K562 (cell line): ENCODE results near the gene MYADML2. TPM values are rescaled to one million over a fixed set of nuclear protein-coding genes. Genes with fewer than 3 reads are reported as not detected.

Source experiments
- CBFA2T2 ChIP-seq: fragments of 450-650 bp; conservative IDR thresholded peaks from 2 replicates; pipeline ENCODE4 v1.6.1; 2017; ENCODE audit warnings: mild to moderate bottlenecking
- ETS2 ChIP-seq: IDR thresholded peaks from 2 replicates; pipeline ENCODE4 v1.6.1; 2016; ENCODE audit warnings: borderline replicate concordance, missing genetic modification characterization, mild to moderate bottlenecking, moderate library complexity, missing compliant biosample characterization; ENCODE audit not compliant: poor library complexity, severe bottlenecking
- ETV1 ChIP-seq: fragments of 450-650 bp; conservative IDR thresholded peaks from 2 replicates; pipeline ENCODE4 v1.6.1; 2016; ENCODE audit warnings: missing genetic modification characterization, control low read depth, low read depth, missing compliant biosample characterization
- EWSR1 ChIP-seq: fragments of 450-650 bp; IDR thresholded peaks from 2 replicates; pipeline ENCODE4 v1.6.1; 2018; ENCODE audit warnings: borderline replicate concordance, mild to moderate bottlenecking, low read depth, moderate library complexity; ENCODE audit not compliant: partially characterized antibody
- GATAD2B ChIP-seq: fragments of 450-650 bp; IDR thresholded peaks from 2 replicates; pipeline ENCODE4 v1.6.1; 2017; ENCODE audit warnings: mild to moderate bottlenecking, borderline replicate concordance
- GTF2A2 ChIP-seq: IDR thresholded peaks from 2 replicates; pipeline ENCODE4 v1.6.1; 2016; ENCODE audit warnings: mild to moderate bottlenecking, missing genetic modification characterization, missing compliant biosample characterization
- HNRNPL ChIP-seq: fragments of 200-400 bp; formaldehyde crosslinking; IDR thresholded peaks from 2 replicates; pipeline ENCODE4 v1.6.1; 2017; ENCODE audit warnings: low read depth, mild to moderate bottlenecking, low read length
- HOXB6 ChIP-seq: fragments of 250-450 bp; sonication (Bioruptor Pico); IDR thresholded peaks from 2 replicates; pipeline ENCODE4 v1.5.1; 2022; ENCODE audit warnings: mild to moderate bottlenecking, borderline replicate concordance
- MAZ ChIP-seq, 2 experiments: fragments of 450-650 bp in 1 of 2; sonication (generic) in 1 of 2; formaldehyde crosslinking; IDR thresholded peaks in 1 of 2; conservative IDR thresholded peaks in 1 of 2; 2 replicates each; pipeline versions ENCODE4 v1.4.0 to v1.5.0; 2020; ENCODE audit warnings: mild to moderate bottlenecking in 1 of 2, missing genetic modification reagents in 1 of 2
- NFE2L1 ChIP-seq: fragments of 450-650 bp; IDR thresholded peaks from 2 replicates; pipeline ENCODE4 v1.6.1; 2016; ENCODE audit warnings: missing genetic modification characterization, low read depth, mild to moderate bottlenecking, missing compliant biosample characterization, moderate library complexity, borderline replicate concordance
- RBM15 ChIP-seq: fragments of 200-400 bp; formaldehyde crosslinking; IDR thresholded peaks from 2 replicates; pipeline ENCODE4 v1.6.1; 2018; ENCODE audit warnings: mild to moderate bottlenecking, low read length, moderate library complexity; ENCODE audit not compliant: insufficient read depth
- SMAD1 ChIP-seq: fragments of 150-350 bp; IDR thresholded peaks from 2 replicates; pipeline ENCODE4 v1.6.1; 2014; ENCODE audit warnings: low read length, low read depth; ENCODE audit not compliant: partially characterized antibody
- SMARCE1 ChIP-seq: fragments of 450-650 bp; IDR thresholded peaks from 2 replicates; pipeline ENCODE4 v1.7.1; 2016; ENCODE audit warnings: mild to moderate bottlenecking
- ZC3H8 ChIP-seq: fragments of 450-650 bp; IDR thresholded peaks from 2 replicates; pipeline ENCODE4 v1.6.1; 2017
- ZKSCAN1 ChIP-seq: fragments of 150-350 bp; IDR thresholded peaks from 2 replicates; pipeline ENCODE4 v1.6.1; 2016; ENCODE audit warnings: low read depth, low read length
- ZNF395 ChIP-seq: fragments of 200-800 bp; sonication (Bioruptor generic); IDR thresholded peaks from 2 replicates; pipeline ENCODE4 v1.6.1; 2017; ENCODE audit warnings: missing genetic modification characterization, missing compliant biosample characterization
- ZNF717 ChIP-seq: fragments of 250-450 bp; sonication (Bioruptor Pico); IDR thresholded peaks from 2 replicates; pipeline ENCODE4 v1.5.0; 2021
- ZNF75A ChIP-seq: fragments of 450-650 bp; formaldehyde crosslinking; IDR thresholded peaks from 2 replicates; pipeline ENCODE4 v1.4.0; 2020; ENCODE audit warnings: mild to moderate bottlenecking
- polyA plus RNA-seq, 8 experiments: library from polyadenylated mRNA; depleted of rRNA in 4 of 8; stranded (reverse) in 5 of 8; unstranded in 3 of 8; fragments of >200 nt; fragmentation: Nextera tagmentation in 2 of 8; fragmentation: Illumina TruSeq in 1 of 8; extraction: Ambion mirVana in 2 of 8; extraction: Trizol in 1 of 8; gene quantifications; 2 replicates each; pipeline versions ENCODE4 v1.2.1 to v1.2.3, GENCODE V29; 2011 to 2014; ENCODE audit warnings: inconsistent platforms in 1 of 8, missing spikeins in 1 of 8
- total RNA-seq, 7 experiments: library from RNA; depleted of rRNA in 6 of 7; stranded (reverse); fragments of >200 nt in 6 of 7; fragmentation: Illumina TruSeq in 2 of 7; extraction: Trizol in 2 of 7; gene quantifications; 2 replicates each; pipeline versions ENCODE4 v1.2.1 to v1.2.3, GENCODE V29; 2011 to 2021; ENCODE audit warnings: low replicate concordance in 1 of 7
- TF ChIP-seq, protein P1 (sequence below): fragments of 450-650 bp; IDR thresholded peaks from 2 replicates; pipeline ENCODE4 v1.6.1; 2016; ENCODE audit warnings: antibody characterized with exemption
- TF ChIP-seq, protein P2 (sequence below): fragments of 450-650 bp; IDR thresholded peaks from 2 replicates; pipeline ENCODE4 v1.6.1; 2017; ENCODE audit warnings: antibody characterized with exemption

MYADML2 gene
- total and polyA plus RNA-seq, 9 of the 15 experiments (the other 6 are each of a cell fraction or from before 2014, with no cell fraction given), result not detected

- TF ChIP-seq, protein P1, sequence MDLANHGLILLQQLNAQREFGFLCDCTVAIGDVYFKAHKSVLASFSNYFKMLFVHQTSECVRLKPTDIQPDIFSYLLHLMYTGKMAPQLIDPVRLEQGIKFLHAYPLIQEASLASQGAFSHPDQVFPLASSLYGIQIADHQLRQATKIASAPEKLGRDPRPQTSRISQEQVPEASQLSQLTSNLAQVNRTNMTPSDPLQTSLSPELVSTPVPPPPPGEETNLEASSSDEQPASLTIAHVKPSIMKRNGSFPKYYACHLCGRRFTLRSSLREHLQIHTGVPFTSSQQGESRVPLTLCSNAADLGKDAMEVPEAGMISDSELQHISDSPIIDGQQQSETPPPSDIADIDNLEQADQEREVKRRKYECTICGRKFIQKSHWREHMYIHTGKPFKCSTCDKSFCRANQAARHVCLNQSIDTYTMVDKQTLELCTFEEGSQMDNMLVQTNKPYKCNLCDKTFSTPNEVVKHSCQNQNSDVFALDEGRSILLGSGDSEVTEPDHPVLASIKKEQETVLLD, result peak; percentile 49; the same call in 1 of the 2 replicates
- TF ChIP-seq SMAD1 (peak; percentile 17), GTF2A2 (no peak), ETV1 (peak; percentile 63; the same call in 1 of the 2 replicates), HNRNPL (peak; percentile 35; the same call in 1 of the 2 replicates), ZNF75A (no peak), RBM15 (no peak), GATAD2B (0 out of 2 replicates have a peak, but pooled peaks have one; percentile 27), ZC3H8 (no peak), ZKSCAN1 (no peak), HOXB6 (CRISPR knock-in tag) (no peak), MAZ (CRISPR knock-in tag; conservative IDR thresholded peaks at IDR 0.05 in 1 of 2, IDR thresholded peaks at IDR 0.05 in 1 of 2) (peak; percentile 62 to 87), CBFA2T2 (no peak), EWSR1 (no peak), NFE2L1 (peak; percentile 75), ZNF717 (no peak), ETS2 (no peak), SMARCE1 (peak; percentile 62), ZNF395 (CRISPR knock-in tag) (peak; percentile 86)
- TF ChIP-seq, protein P2, sequence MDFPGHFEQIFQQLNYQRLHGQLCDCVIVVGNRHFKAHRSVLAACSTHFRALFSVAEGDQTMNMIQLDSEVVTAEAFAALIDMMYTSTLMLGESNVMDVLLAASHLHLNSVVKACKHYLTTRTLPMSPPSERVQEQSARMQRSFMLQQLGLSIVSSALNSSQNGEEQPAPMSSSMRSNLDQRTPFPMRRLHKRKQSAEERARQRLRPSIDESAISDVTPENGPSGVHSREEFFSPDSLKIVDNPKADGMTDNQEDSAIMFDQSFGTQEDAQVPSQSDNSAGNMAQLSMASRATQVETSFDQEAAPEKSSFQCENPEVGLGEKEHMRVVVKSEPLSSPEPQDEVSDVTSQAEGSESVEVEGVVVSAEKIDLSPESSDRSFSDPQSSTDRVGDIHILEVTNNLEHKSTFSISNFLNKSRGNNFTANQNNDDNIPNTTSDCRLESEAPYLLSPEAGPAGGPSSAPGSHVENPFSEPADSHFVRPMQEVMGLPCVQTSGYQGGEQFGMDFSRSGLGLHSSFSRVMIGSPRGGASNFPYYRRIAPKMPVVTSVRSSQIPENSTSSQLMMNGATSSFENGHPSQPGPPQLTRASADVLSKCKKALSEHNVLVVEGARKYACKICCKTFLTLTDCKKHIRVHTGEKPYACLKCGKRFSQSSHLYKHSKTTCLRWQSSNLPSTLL, result no peak
Observed at GRCh38 chr17:81923302-81924260, 23.5 kb downstream of the MYADML2 start (continued).
